GM10248 (cell line): ENCODE measurements around the gene SLC6A1.

Experiments used
- CTCF ChIA-PET: fragments of 300-600 bp; sonication (Branson Sonifier 250); formaldehyde crosslinking; extraction: SDS; loops from one replicate; lab custom pipeline; 2021; ENCODE audit warnings: antibody characterized with exemption; lab: Yijun Ruan, JAX
- POLR2A ChIA-PET: fragments of 350-650 bp; sonication (Branson Sonifier 250); formaldehyde crosslinking; extraction: SDS; loops from one replicate; lab custom pipeline; 2020; ENCODE audit warnings: antibody characterized with exemption; lab: Yijun Ruan, JAX
- DNase-seq: peaks from one replicate; pipeline ENCODE4 v3.0.0; 2012; ENCODE audit errors: extremely low spot score
- TF ChIP-seq, protein P1 (sequence below): IDR thresholded peaks from 2 replicates; pipeline ENCODE4 v1.5.1; 2012; ENCODE audit warnings: mild to moderate bottlenecking, low read depth; ENCODE audit errors: extremely low read depth, missing control alignments, control extremely low read depth

The SLC6A1 gene

DNA sequence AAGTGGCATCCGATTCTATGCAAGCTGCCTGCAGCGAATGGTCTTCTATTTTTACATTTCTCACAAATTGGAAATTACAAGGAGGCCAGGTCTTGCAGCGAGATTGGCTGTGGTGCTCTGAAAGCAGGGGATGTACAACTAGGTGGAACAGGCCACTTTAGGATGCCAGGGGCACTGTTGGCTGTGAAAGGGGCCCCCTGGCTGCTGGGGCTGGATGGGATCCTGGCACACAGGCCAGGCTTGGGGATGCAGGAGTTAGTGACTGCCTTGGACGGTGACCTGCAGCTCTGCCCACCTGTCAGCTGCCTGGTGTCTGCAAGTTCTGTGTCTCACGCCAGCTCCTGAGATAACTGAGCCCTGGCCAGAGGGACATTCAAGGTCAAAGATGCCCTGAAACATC lies 4.6 kb downstream of the SLC6A1 start:
- TF ChIP-seq, protein P1, sequence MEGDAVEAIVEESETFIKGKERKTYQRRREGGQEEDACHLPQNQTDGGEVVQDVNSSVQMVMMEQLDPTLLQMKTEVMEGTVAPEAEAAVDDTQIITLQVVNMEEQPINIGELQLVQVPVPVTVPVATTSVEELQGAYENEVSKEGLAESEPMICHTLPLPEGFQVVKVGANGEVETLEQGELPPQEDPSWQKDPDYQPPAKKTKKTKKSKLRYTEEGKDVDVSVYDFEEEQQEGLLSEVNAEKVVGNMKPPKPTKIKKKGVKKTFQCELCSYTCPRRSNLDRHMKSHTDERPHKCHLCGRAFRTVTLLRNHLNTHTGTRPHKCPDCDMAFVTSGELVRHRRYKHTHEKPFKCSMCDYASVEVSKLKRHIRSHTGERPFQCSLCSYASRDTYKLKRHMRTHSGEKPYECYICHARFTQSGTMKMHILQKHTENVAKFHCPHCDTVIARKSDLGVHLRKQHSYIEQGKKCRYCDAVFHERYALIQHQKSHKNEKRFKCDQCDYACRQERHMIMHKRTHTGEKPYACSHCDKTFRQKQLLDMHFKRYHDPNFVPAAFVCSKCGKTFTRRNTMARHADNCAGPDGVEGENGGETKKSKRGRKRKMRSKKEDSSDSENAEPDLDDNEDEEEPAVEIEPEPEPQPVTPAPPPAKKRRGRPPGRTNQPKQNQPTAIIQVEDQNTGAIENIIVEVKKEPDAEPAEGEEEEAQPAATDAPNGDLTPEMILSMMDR, result no peak
- CTCF ChIA-PET, result interaction anchor here (2.0 kb wide), 1 partner anchor 12 kb away, joined by 8 read pairs; no protein-coding TSS in a partner anchor
- POLR2A ChIA-PET, result no interaction called here
- DNase-seq, result no peak

DNA sequence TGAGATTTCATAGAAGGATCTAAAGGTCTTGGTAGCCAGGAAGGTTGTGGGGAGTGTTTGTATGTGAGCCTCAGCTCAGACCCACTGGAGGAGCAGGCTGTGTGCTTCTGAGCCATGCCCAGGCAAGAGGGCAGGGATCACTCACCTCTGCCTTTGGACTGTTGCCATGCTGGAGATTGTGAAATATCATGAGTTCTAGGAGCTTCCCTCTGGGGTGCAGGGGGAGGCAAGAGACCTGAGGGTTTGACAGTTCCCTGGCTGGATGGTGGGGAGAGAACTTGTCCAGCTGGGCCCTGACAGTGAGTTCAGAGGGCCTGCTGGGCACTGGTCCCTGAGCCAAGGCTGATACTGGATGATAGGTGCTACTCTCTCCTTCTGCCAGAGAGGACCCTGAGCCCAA lies 6.0 kb downstream of the SLC6A1 start:
- ChIA-PET POLR2A (no interaction called here), CTCF (interaction anchor here (2.0 kb wide), 1 partner anchor 11 kb away, joined by 8 read pairs; no protein-coding TSS in a partner anchor)
- TF ChIP-seq, protein P1, result no peak
- no peak for DNase-seq

DNA sequence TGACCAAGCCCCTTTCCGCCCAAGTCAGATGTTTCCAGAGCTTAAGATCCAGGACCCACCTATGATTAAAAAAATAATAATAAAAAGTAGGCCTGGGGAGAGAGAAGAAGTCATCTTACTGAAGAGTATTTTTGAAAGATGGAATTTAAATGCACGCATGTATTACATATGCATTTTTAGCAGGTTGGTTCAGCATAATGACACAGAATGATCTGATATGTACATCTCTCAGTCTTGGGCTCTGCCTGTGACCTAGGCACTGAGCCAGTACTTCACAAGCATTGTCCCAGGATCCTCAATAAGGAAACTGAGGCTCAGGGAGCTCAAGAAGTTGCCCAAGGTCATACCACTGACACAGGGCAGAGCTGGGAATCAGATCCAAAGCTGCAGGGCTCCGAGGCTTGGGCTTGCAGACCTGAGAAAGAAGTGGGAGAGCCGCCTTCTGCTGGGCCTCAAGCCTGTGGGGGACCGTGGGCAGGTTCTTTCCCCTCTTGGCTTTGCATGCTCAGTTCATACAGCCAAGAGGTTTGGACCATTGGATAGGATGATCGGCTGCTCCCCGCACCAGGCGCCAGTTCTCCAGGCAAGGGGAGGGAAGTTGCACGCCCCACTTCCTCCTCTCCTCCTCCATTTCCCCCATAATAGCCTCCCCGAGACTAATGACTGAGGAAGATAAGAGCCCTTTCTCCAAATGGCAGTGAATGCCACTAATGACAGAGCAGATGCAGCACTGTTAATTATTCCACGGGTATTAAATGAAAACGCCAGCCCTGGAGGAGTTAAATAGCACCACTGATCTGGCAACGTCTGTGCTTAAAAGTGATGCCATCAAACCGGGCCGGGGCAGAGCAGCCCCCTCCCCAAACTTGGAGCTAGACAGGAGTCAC lies 6.9 kb downstream of the SLC6A1 start:
- no peak for DNase-seq
- ChIA-PET POLR2A (no interaction called here), CTCF (interaction anchor here (2.0 kb wide), 1 partner anchor 10 kb away, joined by 8 read pairs; no protein-coding TSS in a partner anchor)
- TF ChIP-seq, protein P1, result no peak

DNA sequence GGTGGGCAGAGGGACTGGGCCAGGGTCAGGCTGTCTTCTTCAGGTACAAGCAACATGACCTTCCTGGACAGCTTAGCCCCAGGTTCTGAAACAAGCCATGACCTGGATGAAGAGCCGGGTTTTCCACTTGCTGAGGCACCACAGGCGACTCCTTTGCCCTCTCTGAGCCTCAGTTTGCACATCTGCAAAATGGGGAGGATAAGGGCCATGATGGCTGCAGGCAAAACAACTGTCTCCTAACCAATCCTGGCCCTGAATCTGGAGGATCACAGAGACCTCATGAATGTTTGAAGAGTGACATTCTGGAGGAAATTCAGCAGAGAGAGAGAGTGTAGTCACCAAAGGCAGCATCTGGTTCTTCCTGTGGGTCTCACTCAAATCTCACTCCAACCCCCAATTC lies 8.0 kb downstream of the SLC6A1 start:
- no peak for DNase-seq
- TF ChIP-seq, protein P1, result no peak
- CTCF ChIA-PET, result interaction anchor here (1.0 to 1.3 kb wide), 2 partner anchors 15 to 19 kb away, joined by 3 read pairs; no protein-coding TSS in a partner anchor
- POLR2A ChIA-PET, result no interaction called here

DNA sequence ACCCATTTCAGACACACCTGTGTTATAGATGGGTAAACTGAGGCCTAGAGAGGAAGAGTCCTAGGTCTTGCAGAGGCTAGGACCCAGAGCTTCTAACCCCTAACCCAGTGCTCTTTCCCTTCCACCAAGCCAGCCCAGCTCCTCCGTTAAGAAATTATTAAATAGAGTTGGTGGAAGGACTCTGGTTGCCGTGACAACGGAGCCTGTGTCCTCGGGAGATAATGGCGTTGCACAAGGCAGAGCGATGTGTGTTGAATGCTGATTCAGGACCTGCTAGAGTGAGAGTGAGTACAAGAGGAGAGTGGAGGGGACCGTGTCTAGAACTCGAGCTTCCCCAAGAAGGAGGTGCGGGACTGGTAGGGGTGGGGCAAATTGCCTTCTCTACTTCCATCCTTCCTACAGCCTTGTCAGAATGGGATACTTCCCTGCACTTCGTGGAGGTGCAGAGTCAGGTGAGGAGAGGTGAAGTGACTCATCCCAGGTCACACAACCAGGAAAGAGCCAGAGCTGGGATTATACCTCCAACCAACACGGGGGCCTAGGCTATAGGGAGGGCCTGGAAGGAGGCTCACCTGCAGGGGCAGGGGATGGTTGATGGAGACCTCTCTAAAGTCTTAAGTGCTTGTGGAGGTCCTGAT lies 8.6 kb downstream of the SLC6A1 start:
- ChIA-PET CTCF (interaction anchor here (1.0 to 1.4 kb wide), 4 partner anchors 14 to 21 kb away, joined by 3 read pairs; no protein-coding TSS in a partner anchor), POLR2A (no interaction called here)
- DNase-seq, result no peak
- TF ChIP-seq, protein P1, result no peak

DNA sequence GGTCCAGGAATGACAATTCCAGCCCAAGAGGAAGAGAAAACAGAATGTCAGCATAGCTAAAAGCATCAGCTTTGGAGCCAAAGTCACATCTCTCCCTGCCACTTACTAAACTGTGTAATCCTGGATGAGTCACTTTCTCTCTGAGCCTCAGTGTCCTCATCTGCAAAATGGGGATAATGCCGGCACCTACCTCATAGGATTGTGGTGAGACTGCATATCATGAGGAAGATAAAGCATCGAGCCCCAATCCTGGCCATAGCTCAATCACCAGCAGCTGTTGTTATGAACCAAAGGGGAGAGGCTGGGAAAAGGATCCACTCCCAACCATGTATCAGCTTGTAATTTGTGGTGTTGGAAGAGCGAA lies 9.1 kb downstream of the SLC6A1 start:
- DNase-seq, result no peak
- TF ChIP-seq, protein P1, result no peak
- CTCF ChIA-PET, result interaction anchor here (1.1 to 1.4 kb wide), 3 partner anchors 14 to 21 kb away, joined by 3 read pairs; no protein-coding TSS in a partner anchor
- POLR2A ChIA-PET, result no interaction called here
